Activated T-helper 9 cell treated with anti-CD3 and anti-CD28 coated beads, Interleukin-2, amount 50 U/mL, for 16 hours (primary cell): ENCODE measurements around the gene ZNF496.
A peak's percentile ranks its signal among the peaks of the same experiment; 100 is the strongest.
"Not testable (repeated sequence)": the region's sequence is repeated elsewhere in the genome, so short reads cannot be mapped to it uniquely, and the experiment has no call there.

Experiments used
- DNase-seq: peaks from one replicate; pipeline ENCODE4 v3.0.0-alpha.2; 2020; ENCODE audit warnings: low read depth

ZNF496 gene

GRCh38 chr1:247331525-247332214, at the start of gene ZNF496:
Gene ZNF496, minus strand, starts transcription at chr1:247331867. Its CDS starts 2,289 bp downstream, at chr1:247329578.
- DNase-seq, result peak; percentile 40

GRCh38 chr1:247378334-247379073, 46.8 kb upstream of the ZNF496 start:
- DNase-seq, result no peak

DNA sequence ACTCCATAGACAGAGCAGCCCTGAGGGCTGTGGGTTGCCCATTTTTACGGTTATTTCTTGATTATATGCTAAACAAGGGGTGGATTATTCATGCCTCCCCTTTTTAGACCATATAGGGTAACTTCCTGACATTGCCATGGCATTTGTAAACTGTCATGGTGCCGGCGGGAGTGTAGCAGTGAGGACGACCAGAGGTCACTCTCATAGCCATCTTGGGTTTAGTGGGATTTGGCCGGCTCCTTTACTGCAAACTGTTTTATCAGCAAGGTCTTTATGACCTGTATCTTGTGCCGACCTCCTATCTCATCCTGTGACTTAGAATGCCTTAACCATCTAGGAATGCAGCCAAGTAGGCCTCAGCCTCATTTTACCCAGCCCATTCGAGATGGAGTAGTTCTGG, 46.0 kb upstream of the ZNF496 start:
- not testable (repeated sequence) for DNase-seq

- no peak for DNase-seq
These were observed 45.0 kb upstream of the ZNF496 start for GRCh38 chr1:247376659-247377058.

- no peak for DNase-seq
These were observed 44.1 kb upstream of the ZNF496 start for GRCh38 chr1:247375747-247376146.

DNA sequence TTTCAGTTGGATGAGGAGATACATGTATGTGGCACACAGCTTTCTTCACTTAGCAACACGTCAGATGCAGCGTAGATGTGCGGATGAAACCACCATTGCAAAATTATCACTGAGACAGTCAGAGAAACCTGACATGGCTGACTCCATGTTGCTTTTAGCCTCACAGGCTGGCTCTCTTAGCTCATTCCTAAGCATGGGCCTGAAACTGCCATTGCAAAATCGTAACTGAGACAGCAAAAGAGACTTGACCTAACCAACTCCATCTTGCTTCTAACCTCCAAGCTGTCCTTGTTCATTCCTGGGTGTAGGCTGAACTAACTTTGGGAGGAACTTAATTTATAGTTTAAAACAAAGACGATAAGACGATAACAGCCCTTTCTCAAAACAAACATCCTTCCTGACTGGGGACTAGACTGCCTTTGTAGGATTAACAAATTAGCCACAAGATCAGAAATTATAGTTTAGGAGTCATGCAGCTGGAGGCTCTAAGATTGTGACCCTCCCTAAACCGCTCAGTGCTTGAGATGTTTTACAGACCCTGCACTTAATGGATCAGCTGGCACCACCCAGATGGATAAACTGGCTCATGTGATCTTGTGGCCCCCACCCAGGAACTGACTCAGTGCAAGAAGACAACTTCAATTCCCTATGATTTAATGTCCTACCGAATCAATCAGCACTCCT, 43.1 kb upstream of the ZNF496 start:
- DNase-seq, result not testable (repeated sequence)

DNA sequence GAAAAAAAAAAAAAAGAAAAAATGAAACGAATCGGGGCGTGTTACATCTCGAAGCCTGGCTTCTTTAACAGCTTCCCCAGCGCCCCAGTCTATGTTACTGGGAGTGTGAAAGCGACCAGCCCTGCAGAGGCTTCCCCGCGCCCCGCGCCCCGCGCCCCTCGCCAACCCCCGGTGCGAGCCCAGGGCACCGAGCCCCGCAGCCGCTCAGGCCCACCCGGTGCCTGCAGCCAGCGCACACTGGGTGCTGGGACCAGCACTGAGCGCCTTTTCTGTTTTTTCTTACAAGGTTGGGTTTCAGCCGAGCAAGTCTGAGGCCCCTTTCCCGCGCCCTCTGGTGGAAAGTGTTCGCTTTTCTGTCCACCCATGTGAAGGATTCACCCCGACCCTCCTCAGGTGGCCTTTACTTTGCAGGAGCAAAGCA, 42.1 kb upstream of the ZNF496 start:
- DNase-seq, result peak; percentile 25

DNA sequence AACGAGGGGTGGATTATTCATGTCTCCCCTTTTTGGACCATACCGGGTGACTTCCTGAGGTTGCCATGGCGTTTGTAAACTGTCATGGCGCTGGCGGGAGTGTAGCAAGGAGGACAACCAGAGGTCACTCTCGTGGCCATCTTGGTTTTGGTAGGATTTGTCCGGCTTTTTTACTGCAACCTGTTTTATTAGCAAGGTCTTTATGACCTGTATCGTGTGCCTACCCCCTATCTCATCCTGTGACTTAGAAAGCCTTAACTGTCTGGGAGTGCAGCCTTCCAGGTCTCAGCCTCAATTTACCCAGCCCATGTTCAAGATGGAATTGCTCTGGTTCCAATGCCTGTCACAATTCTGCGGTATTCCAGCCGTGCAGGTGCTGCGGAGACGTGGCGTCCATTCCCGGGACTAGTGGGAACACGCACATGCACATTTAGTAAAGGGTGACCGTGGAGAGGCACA, 40.2 kb upstream of the ZNF496 start:
- DNase-seq, result no peak

- no peak for DNase-seq
These were observed 39.4 kb upstream of the ZNF496 start for GRCh38 chr1:247370786-247371732.

GRCh38 chr1:247368490-247369145, 37.0 kb upstream of the ZNF496 start:
- DNase-seq, result no peak

DNA sequence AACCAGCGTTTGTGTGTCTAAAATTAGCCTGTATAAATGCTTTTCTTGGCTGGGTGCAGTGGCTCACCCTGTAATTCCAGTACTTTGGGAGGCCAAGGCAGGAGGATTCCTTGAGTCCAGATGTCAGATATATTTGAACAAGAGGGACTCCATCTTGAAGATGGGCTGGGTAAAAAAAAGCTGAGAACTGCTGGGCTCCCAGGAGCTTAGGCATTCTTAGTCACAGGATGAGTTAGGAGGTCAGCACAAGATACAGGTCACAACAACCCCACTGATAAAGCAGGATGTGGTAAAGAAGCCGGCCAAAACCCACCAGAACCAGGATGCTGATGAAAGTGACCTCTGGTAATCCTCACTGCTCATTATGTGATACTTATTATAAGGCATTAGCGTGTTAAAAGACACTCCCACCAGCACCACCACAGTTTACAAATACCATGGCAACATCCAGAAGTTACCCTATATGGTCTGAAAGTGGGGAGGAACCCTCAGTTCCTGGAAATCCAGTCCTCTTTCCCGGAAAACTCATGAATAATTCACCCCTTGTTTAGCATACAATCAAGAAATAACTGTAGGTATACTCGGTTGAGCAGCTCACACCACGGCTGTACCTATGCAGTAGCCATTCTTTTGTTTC, 36.2 kb upstream of the ZNF496 start:
- DNase-seq, result no peak

DNA sequence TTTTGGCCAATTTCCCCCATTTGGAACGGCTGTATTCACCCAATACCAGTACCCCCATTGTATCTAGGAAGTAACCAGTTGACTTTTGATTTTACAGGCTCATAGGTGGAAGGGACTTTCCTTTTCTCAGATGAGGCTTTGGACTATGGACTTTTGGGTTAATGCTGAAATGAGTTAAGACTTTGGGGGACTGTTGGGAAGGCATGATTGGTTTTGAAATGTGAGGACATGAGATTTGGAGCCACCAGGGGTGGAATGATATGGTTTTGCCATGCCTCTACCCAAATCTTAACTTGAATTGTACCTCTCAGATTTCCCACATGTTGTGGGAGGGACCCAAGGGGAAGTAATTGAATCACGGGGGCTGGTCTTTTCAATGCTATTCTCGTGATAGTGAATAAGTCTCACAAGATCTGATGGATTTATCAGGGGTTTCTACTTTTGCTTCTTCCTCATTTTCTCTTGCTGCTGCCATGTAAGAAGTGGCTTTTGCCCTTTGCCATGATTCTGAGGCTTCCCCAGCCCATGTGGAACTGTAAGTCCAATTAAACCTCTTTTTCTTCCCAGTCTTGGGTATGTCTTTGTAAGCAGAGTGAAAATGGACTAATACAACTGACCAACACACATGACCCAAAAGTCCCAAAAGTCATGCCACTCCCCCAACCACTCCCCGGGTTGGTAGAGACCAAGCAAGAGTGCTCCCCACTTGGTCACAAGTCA, 35.4 kb upstream of the ZNF496 start:
- no peak for DNase-seq

GRCh38 chr1:247366345-247366744, 34.7 kb upstream of the ZNF496 start:
- not testable (repeated sequence) for DNase-seq

- no peak for DNase-seq
These were observed 33.4 kb upstream of the ZNF496 start for GRCh38 chr1:247365023-247365422.

GRCh38 chr1:247363000-247363399, 31.3 kb upstream of the ZNF496 start:
- not testable (repeated sequence) for DNase-seq

DNA sequence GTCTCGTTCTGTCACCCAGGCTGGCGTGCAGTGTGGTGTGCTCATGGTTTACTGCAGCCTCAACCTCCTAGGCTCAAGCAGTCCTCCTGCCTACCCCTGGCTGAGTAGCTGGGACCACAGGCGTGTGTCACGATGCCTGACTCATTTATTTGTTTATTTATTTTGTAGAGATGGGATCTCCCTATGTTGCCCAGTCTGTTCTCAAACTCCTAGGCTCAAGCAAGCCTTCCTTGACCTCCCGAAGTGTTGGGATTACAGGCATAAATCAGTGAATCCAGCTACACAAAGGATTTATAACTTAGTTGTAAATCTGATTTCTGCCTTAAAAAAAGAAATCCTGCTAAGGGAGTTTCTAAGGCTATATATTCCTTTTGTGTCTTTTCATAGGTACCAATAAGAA, 30.5 kb upstream of the ZNF496 start:
- no peak for DNase-seq

DNA sequence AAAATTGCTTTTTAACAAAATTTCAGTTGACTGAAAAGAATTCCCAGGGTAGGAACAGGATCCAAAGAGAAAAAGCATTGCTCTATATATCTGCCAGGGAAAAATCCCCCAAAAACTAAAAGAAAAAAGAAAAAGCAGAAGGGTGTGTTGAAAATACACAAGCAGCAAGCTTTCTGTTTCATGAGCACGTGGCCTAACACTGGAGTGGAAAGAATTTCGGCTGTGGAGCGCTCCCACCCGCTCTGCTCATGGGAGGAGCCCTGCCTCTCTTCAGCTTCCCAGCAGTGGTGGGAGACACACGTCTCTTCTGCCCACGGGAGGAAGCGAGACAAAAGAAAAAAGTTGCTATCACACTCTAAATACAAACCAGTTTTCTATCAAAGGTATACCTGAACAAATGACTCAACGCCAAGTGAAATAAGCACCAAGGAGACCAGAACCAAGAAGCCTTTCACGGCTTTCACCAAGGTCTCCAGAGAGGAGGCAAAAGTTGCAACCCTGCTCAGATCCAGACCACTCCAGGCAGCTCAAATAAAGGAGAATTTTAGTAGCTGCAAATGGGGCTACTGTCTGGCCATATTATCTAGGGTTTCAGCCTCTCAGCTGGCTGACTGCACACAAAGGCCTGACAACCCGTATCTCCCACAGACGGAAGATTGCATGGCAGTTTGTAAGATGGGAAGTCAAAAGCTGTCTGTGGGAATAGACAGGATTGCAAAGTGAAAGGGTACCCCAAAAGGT, 29.5 kb upstream of the ZNF496 start:
- DNase-seq, result no peak

GRCh38 chr1:247360116-247360898, 28.6 kb upstream of the ZNF496 start:
- DNase-seq, result no peak
